ENCODE results near the gene ADAM11.
A peak's percentile ranks its signal among the peaks of the same experiment; 100 is the strongest.
"Not testable (repeated sequence)": the region's sequence is repeated elsewhere in the genome, so short reads cannot be mapped to it uniquely, and the experiment has no call there.

Gene ADAM11

DNA sequence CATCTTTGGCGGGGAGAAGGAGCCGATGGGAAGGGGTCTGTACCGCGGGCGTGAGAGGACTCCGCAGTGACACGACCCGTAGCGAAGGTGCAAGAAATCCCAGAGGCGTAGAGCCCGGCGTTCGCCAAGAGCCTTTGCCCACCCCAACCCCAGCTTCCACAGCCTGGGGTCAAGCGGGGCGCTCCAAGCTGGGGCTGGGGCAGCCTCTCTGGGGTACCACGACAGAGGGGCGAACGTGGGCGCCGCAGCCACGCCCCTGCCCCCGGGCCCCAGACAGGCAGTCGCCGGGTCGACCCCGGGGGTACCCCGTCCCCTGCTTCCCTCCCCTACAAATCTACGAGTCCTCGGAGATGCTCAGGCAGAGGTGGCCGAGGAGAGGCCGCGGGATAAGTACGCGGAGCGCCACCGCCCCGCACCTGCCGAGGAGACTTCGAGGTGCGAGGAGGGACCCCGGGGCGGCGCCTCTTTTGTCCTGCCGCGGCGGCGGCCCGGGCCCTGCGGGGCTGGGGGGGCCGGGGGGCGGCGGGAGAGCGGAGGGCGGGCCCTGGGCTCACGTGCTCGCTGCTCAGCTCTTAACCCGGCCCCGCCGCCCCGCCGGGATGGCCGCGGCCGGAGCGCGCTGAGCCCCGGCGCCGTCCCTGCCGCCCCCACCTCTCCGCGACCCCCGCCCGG, at the start of gene ADAM11:
TSS of gene ADAM11 (plus strand) at position 575 of the 672 bp plus-strand sequence. CDS start 212 bp downstream, outside the sequence.
- H3K9me3 ChIP-seq (ENCODE audit: control insufficient read depth in 5 of 5, low read length in 5 of 5): no peaks in the 10 kb centered on the region
- H3K27me3 ChIP-seq (ENCODE audit: control insufficient read depth in 5 of 5, insufficient read depth in 4 of 5, low read length in 5 of 5): peaks cover 11 to 39% (median 33%) of the 10 kb centered on the region in 5 donors
- peaks cover 0 to 12% (median 11%) of the 10 kb centered on the region in 5 donors for H3K4me1 ChIP-seq (ENCODE audit: control insufficient read depth in 5 of 5, insufficient read depth in 5 of 5, low read length in 5 of 5)
- H3K4me3 ChIP-seq (ENCODE audit: low read depth in 1 of 5, low read length in 5 of 5): peak within 1 kb of the TSS in 3 of 5 donors; percentile 11 to 52 (median 51)
- H3K9ac ChIP-seq (ENCODE audit: low read length in 5 of 5): no peak within 1 kb of the TSS
- H3K27ac ChIP-seq (ENCODE audit: low read depth, low read length): no peak within 1 kb of the TSS
- H3K36me3 ChIP-seq (ENCODE audit: control insufficient read depth in 5 of 5, insufficient read depth in 5 of 5, low read length in 5 of 5): no peaks in the 10 kb centered on the region

- Histone ChIP-seq H3K27ac (ENCODE audit: low read depth, low read length) (no peak overlapping the region), H3K4me3 (ENCODE audit: low read depth in 1 of 5, low read length in 5 of 5) (no peak overlapping the region), H3K27me3 (ENCODE audit: control insufficient read depth in 5 of 5, insufficient read depth in 4 of 5, low read length in 5 of 5) (no peaks in the 10 kb centered on the region), H3K4me1 (ENCODE audit: control insufficient read depth in 5 of 5, insufficient read depth in 5 of 5, low read length in 5 of 5) (no peaks in the 10 kb centered on the region), H3K9me3 (ENCODE audit: control insufficient read depth in 5 of 5, low read length in 5 of 5) (no peaks in the 10 kb centered on the region), H3K36me3 (ENCODE audit: control insufficient read depth in 5 of 5, insufficient read depth in 5 of 5, low read length in 5 of 5) (peaks cover 0 to 24% (median 6%) of the 10 kb centered on the region in 5 donors), H3K9ac (ENCODE audit: low read length in 5 of 5) (no peak overlapping the region)
Observed at GRCh38 chr17:44719444-44719843, 39.3 kb upstream of the ADAM11 start.

GRCh38 chr17:44722254-44722653, 36.5 kb upstream of the ADAM11 start:
- no peak overlapping the region for H3K27ac ChIP-seq (ENCODE audit: low read depth, low read length)
- H3K4me3 ChIP-seq (ENCODE audit: low read depth in 1 of 5, low read length in 5 of 5): no peak overlapping the region
- H3K9me3 ChIP-seq (ENCODE audit: control insufficient read depth in 5 of 5, low read length in 5 of 5): no peaks in the 10 kb centered on the region
- H3K36me3 ChIP-seq (ENCODE audit: control insufficient read depth in 5 of 5, insufficient read depth in 5 of 5, low read length in 5 of 5): peaks cover 0 to 32% (median 6%) of the 10 kb centered on the region in 5 donors
- H3K4me1 ChIP-seq (ENCODE audit: control insufficient read depth in 5 of 5, insufficient read depth in 5 of 5, low read length in 5 of 5): no peaks in the 10 kb centered on the region
- H3K27me3 ChIP-seq (ENCODE audit: control insufficient read depth in 5 of 5, insufficient read depth in 4 of 5, low read length in 5 of 5): no peaks in the 10 kb centered on the region
- no peak overlapping the region for H3K9ac ChIP-seq (ENCODE audit: low read length in 5 of 5)

- H3K9me3 ChIP-seq (ENCODE audit: control insufficient read depth in 5 of 5, low read length in 5 of 5); H3K4me3 ChIP-seq (ENCODE audit: low read depth in 1 of 5, low read length in 5 of 5); H3K9ac ChIP-seq (ENCODE audit: low read length in 5 of 5); H3K27ac ChIP-seq (ENCODE audit: low read depth, low read length); H3K4me1 ChIP-seq (ENCODE audit: control insufficient read depth in 5 of 5, insufficient read depth in 5 of 5, low read length in 5 of 5); H3K27me3 ChIP-seq (ENCODE audit: control insufficient read depth in 5 of 5, insufficient read depth in 4 of 5, low read length in 5 of 5): not testable (repeated sequence)
- H3K36me3 ChIP-seq (ENCODE audit: control insufficient read depth in 5 of 5, insufficient read depth in 5 of 5, low read length in 5 of 5): peaks cover 0 to 41% (median 10%) of the 10 kb centered on the region in 5 donors
Observed at GRCh38 chr17:44726121-44726520, 32.7 kb upstream of the ADAM11 start.

GRCh38 chr17:44733753-44734152, 25.0 kb upstream of the ADAM11 start:
- no peaks in the 10 kb centered on the region for H3K9me3 ChIP-seq (ENCODE audit: control insufficient read depth in 5 of 5, low read length in 5 of 5)
- H3K9ac ChIP-seq (ENCODE audit: low read length in 5 of 5): no peak overlapping the region
- no peak overlapping the region for H3K27ac ChIP-seq (ENCODE audit: low read depth, low read length)
- no peak overlapping the region for H3K4me3 ChIP-seq (ENCODE audit: low read depth in 1 of 5, low read length in 5 of 5)
- H3K36me3 ChIP-seq (ENCODE audit: control insufficient read depth in 5 of 5, insufficient read depth in 5 of 5, low read length in 5 of 5): peaks cover 0 to 40% (median 6%) of the 10 kb centered on the region in 5 donors
- no peaks in the 10 kb centered on the region for H3K4me1 ChIP-seq (ENCODE audit: control insufficient read depth in 5 of 5, insufficient read depth in 5 of 5, low read length in 5 of 5)
- no peaks in the 10 kb centered on the region for H3K27me3 ChIP-seq (ENCODE audit: control insufficient read depth in 5 of 5, insufficient read depth in 4 of 5, low read length in 5 of 5)

GRCh38 chr17:44734272-44734671, 24.5 kb upstream of the ADAM11 start:
- peaks cover 0 to 44% (median 6%) of the 10 kb centered on the region in 5 donors for H3K36me3 ChIP-seq (ENCODE audit: control insufficient read depth in 5 of 5, insufficient read depth in 5 of 5, low read length in 5 of 5)
- H3K27me3 ChIP-seq (ENCODE audit: control insufficient read depth in 5 of 5, insufficient read depth in 4 of 5, low read length in 5 of 5): no peaks in the 10 kb centered on the region

DNA sequence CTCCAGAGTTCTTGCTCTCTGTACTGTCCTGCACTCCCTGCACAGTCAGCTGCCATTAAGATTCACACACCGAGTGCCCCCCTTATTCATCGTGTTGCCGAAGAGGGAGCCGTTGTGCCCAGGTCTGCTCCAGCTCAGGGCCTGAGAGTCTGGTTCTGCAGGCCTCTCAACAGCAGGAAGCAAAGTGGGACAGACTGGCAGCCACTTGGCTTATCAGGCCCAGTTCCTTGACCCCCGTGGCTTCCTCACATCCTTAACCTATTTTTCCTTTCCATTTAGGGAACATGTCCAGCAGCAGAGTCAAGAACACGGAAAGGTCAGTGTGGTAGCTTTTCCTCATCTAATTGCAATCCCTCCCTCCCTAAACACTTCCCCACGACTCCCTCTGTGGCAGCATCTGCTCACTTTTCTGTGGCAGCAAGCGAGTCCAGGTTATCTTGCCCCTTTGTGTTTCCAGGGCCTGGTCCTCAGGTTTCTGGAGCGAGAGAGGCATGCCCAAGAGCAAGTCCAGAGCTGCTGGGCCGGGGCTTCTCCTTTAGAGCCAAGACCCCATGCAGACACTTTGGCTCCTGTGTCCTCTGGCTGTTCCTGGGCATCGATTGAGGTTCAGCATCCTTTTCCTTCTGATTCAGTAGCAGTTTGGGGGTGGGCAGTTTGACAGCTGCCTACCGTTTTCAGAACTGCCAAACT, 22.1 kb upstream of the ADAM11 start:
- Histone ChIP-seq H3K4me3 (ENCODE audit: low read depth in 1 of 5, low read length in 5 of 5) (no peak overlapping the region), H3K36me3 (ENCODE audit: control insufficient read depth in 5 of 5, insufficient read depth in 5 of 5, low read length in 5 of 5) (peaks cover 0 to 37% (median 7%) of the 10 kb centered on the region in 5 donors), H3K9ac (ENCODE audit: low read length in 5 of 5) (no peak overlapping the region), H3K27me3 (ENCODE audit: control insufficient read depth in 5 of 5, insufficient read depth in 4 of 5, low read length in 5 of 5) (no peaks in the 10 kb centered on the region), H3K4me1 (ENCODE audit: control insufficient read depth in 5 of 5, insufficient read depth in 5 of 5, low read length in 5 of 5) (no peaks in the 10 kb centered on the region), H3K9me3 (ENCODE audit: control insufficient read depth in 5 of 5, low read length in 5 of 5) (no peaks in the 10 kb centered on the region), H3K27ac (ENCODE audit: low read depth, low read length) (no peak overlapping the region)

More at GRCh38 chr17:44734272-44734671, 24.5 kb upstream of the ADAM11 start:
- no peak overlapping the region for H3K27ac ChIP-seq (ENCODE audit: low read depth, low read length)
- H3K4me1 ChIP-seq (ENCODE audit: control insufficient read depth in 5 of 5, insufficient read depth in 5 of 5, low read length in 5 of 5): no peaks in the 10 kb centered on the region
- no peak overlapping the region for H3K9ac ChIP-seq (ENCODE audit: low read length in 5 of 5)
- H3K9me3 ChIP-seq (ENCODE audit: control insufficient read depth in 5 of 5, low read length in 5 of 5): no peaks in the 10 kb centered on the region
- H3K4me3 ChIP-seq (ENCODE audit: low read depth in 1 of 5, low read length in 5 of 5): no peak overlapping the region

- no peaks in the 10 kb centered on the region for H3K27me3 ChIP-seq (ENCODE audit: control insufficient read depth in 5 of 5, insufficient read depth in 4 of 5, low read length in 5 of 5)
Observed at GRCh38 chr17:44738214-44738906, 20.4 kb upstream of the ADAM11 start.

DNA sequence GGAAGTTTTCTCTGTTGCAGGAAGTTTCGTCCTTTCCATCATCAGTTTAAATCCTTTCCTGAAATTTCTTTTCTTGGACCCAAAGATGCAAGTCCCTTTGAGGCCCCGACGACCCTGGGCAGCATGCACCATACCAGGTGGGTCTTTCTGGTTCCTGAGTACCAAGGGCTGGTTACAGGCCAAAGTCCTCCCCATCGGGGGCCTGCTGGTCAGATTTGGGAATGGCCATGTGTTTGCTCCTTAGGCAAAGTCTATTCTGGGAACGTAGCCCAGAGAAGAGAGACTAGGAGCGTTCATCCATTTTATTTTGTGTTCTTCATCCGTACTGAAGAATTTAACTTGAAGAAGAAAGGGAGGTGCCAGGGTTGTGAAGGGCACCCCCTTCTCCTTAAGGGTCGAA, 17.5 kb upstream of the ADAM11 start:
- H3K9me3 ChIP-seq (ENCODE audit: control insufficient read depth in 5 of 5, low read length in 5 of 5): no peaks in the 10 kb centered on the region
- H3K4me3 ChIP-seq (ENCODE audit: low read depth in 1 of 5, low read length in 5 of 5): no peak overlapping the region
- no peaks in the 10 kb centered on the region for H3K27me3 ChIP-seq (ENCODE audit: control insufficient read depth in 5 of 5, insufficient read depth in 4 of 5, low read length in 5 of 5)
- no peaks in the 10 kb centered on the region for H3K4me1 ChIP-seq (ENCODE audit: control insufficient read depth in 5 of 5, insufficient read depth in 5 of 5, low read length in 5 of 5)
- H3K27ac ChIP-seq (ENCODE audit: low read depth, low read length): no peak overlapping the region
- H3K9ac ChIP-seq (ENCODE audit: low read length in 5 of 5): no peak overlapping the region
- H3K36me3 ChIP-seq (ENCODE audit: control insufficient read depth in 5 of 5, insufficient read depth in 5 of 5, low read length in 5 of 5): peaks cover 0 to 30% (median 7%) of the 10 kb centered on the region in 5 donors

More at GRCh38 chr17:44738214-44738906, 20.4 kb upstream of the ADAM11 start:
- H3K9me3 ChIP-seq (ENCODE audit: control insufficient read depth in 5 of 5, low read length in 5 of 5): no peaks in the 10 kb centered on the region
- no peak overlapping the region for H3K27ac ChIP-seq (ENCODE audit: low read depth, low read length)
- no peaks in the 10 kb centered on the region for H3K4me1 ChIP-seq (ENCODE audit: control insufficient read depth in 5 of 5, insufficient read depth in 5 of 5, low read length in 5 of 5)
- H3K4me3 ChIP-seq (ENCODE audit: low read depth in 1 of 5, low read length in 5 of 5): no peak overlapping the region
- peaks cover 0 to 34% (median 7%) of the 10 kb centered on the region in 5 donors for H3K36me3 ChIP-seq (ENCODE audit: control insufficient read depth in 5 of 5, insufficient read depth in 5 of 5, low read length in 5 of 5)
- no peak overlapping the region for H3K9ac ChIP-seq (ENCODE audit: low read length in 5 of 5)

GRCh38 chr17:44745301-44745700, 13.5 kb upstream of the ADAM11 start:
- Histone ChIP-seq H3K9ac (ENCODE audit: low read length in 5 of 5) (no peak overlapping the region), H3K9me3 (ENCODE audit: control insufficient read depth in 5 of 5, low read length in 5 of 5) (no peaks in the 10 kb centered on the region), H3K27me3 (ENCODE audit: control insufficient read depth in 5 of 5, insufficient read depth in 4 of 5, low read length in 5 of 5) (no peaks in the 10 kb centered on the region), H3K4me3 (ENCODE audit: low read depth in 1 of 5, low read length in 5 of 5) (no peak overlapping the region), H3K27ac (ENCODE audit: low read depth, low read length) (no peak overlapping the region), H3K4me1 (ENCODE audit: control insufficient read depth in 5 of 5, insufficient read depth in 5 of 5, low read length in 5 of 5) (no peaks in the 10 kb centered on the region), H3K36me3 (ENCODE audit: control insufficient read depth in 5 of 5, insufficient read depth in 5 of 5, low read length in 5 of 5) (peaks cover 0 to 48% (median 13%) of the 10 kb centered on the region in 5 donors)
